GM21423 (cell line): ENCODE measurements around the gene SLCO2A1.

Experiments
- ATAC-seq: cut with Tn5 transposase; IDR thresholded peaks from one replicate; pipeline ENCODE4 v1.9.1; 2021; ENCODE audit warnings: mild to moderate bottlenecking, moderate library complexity; ENCODE audit not compliant: unreplicated experiment

Gene SLCO2A1

GRCh38 chr3:133935843-133936769 lies 93.6 kb downstream of the SLCO2A1 start:
- ATAC-seq: no peak

GRCh38 chr3:133934996-133935842 lies 94.5 kb downstream of the SLCO2A1 start:
- no peak for ATAC-seq

- no peak for ATAC-seq
These were observed 95.4 kb downstream of the SLCO2A1 start for GRCh38 chr3:133934073-133934970.

GRCh38 chr3:133933097-133934024 lies 96.4 kb downstream of the SLCO2A1 start:
- no peak for ATAC-seq

- ATAC-seq: no peak
These were observed 97.7 kb downstream of the SLCO2A1 start for GRCh38 chr3:133932009-133932408.

- no peak for ATAC-seq
These were observed 98.6 kb downstream of the SLCO2A1 start for GRCh38 chr3:133931084-133931483.

GRCh38 chr3:133930341-133930933 lies 99.3 kb downstream of the SLCO2A1 start:
- no peak for ATAC-seq

- no peak for ATAC-seq
These were observed 100.7 kb downstream of the SLCO2A1 start for GRCh38 chr3:133928903-133929607.

GRCh38 chr3:133928136-133928893 lies 101.4 kb downstream of the SLCO2A1 start:
- ATAC-seq: no peak

- peak; percentile 72 for ATAC-seq
These were observed 102.1 kb downstream of the SLCO2A1 start for GRCh38 chr3:133927540-133928066.

GRCh38 chr3:133926736-133927539 lies 102.8 kb downstream of the SLCO2A1 start:
- ATAC-seq: no peak

- ATAC-seq: no peak
These were observed 103.6 kb downstream of the SLCO2A1 start for GRCh38 chr3:133925960-133926735.

- ATAC-seq: no peak
These were observed 105.7 kb downstream of the SLCO2A1 start for GRCh38 chr3:133924041-133924440.

- no peak for ATAC-seq
These were observed 108.1 kb downstream of the SLCO2A1 start for GRCh38 chr3:133921592-133921991.

- ATAC-seq: no peak
These were observed 112.6 kb downstream of the SLCO2A1 start for GRCh38 chr3:133917144-133917543.
